Neutrophil (primary cell): ENCODE measurements around the gene ALPL.

Experiments used
- H3K27ac ChIP-seq: fragments of 200-600 bp; sonication (generic); 2 replicates; pipeline ENCODE4 v1.5.1; 2016; ENCODE audit warnings: mild to moderate bottlenecking, moderate library complexity
- H3K27me3 ChIP-seq: fragments of 200-600 bp; sonication (generic); 2 replicates; pipeline ENCODE4 v1.6.0; 2016; ENCODE audit warnings: mild to moderate bottlenecking
- H3K36me3 ChIP-seq: fragments of 200-600 bp; sonication (generic); 2 replicates; pipeline ENCODE4 v1.5.1; 2017
- H3K4me1 ChIP-seq, 2 experiments: fragments of 200-600 bp in 1 of 2; sonication (generic) in 1 of 2; 1 replicate in 1 of 2; 2 replicates in 1 of 2; pipeline versions ENCODE4 v1.5.1 to v1.6.1; 2013 to 2016; ENCODE audit warnings: low read depth in 1 of 2, low read length in 1 of 2, mild to moderate bottlenecking in 1 of 2, moderate library complexity in 1 of 2; ENCODE audit not compliant: control insufficient read depth in 1 of 2, insufficient read depth in 1 of 2
- H3K4me3 ChIP-seq, 2 experiments: fragments of 200-600 bp in 1 of 2; sonication (generic) in 1 of 2; 1 replicate in 1 of 2; 2 replicates in 1 of 2; pipeline ENCODE4 v1.5.1; 2013 to 2016; ENCODE audit warnings: low read depth in 1 of 2, low read length in 1 of 2, mild to moderate bottlenecking in 1 of 2, moderate library complexity in 1 of 2
- H3K9me3 ChIP-seq: fragments of 200-600 bp; sonication (generic); 2 replicates; pipeline ENCODE4 v1.5.1; 2016
- CTCF ChIP-seq: fragments of 200-600 bp; sonication (generic); IDR thresholded peaks from 2 replicates; pipeline ENCODE4 v1.5.1; 2016; ENCODE audit warnings: antibody characterized with exemption

ALPL gene

GRCh38 chr1:21623410-21623961 lies 114.3 kb downstream of the ALPL start:
- Histone ChIP-seq H3K36me3 (no peaks in the 10 kb centered on the region), H3K27me3 (peaks cover 65% of the 10 kb centered on the region), H3K4me1 (no peaks in the 10 kb centered on the region), H3K4me3 (no peak overlapping the region), H3K9me3 (no peaks in the 10 kb centered on the region), H3K27ac (no peak overlapping the region)
- TF ChIP-seq CTCF = no peak

- Histone ChIP-seq H3K27ac (no peak overlapping the region), H3K27me3 (peaks cover 65% of the 10 kb centered on the region), H3K4me1 (no peaks in the 10 kb centered on the region), H3K4me3 (no peak overlapping the region), H3K36me3 (no peaks in the 10 kb centered on the region), H3K9me3 (no peaks in the 10 kb centered on the region)
- no peak for TF ChIP-seq CTCF
Measured at GRCh38 chr1:21624571-21625389, 115.6 kb downstream of the ALPL start.

- no peaks in the 10 kb centered on the region for H3K4me1 ChIP-seq
- TF ChIP-seq CTCF = no peak
- no peaks in the 10 kb centered on the region for H3K36me3 ChIP-seq
- no peak overlapping the region for H3K4me3 ChIP-seq
- H3K9me3 ChIP-seq = no peaks in the 10 kb centered on the region
- no peak overlapping the region for H3K27ac ChIP-seq
- peaks cover 63% of the 10 kb centered on the region for H3K27me3 ChIP-seq
Measured at GRCh38 chr1:21625390-21626190, 116.4 kb downstream of the ALPL start.

- TF ChIP-seq CTCF = no peak
- Histone ChIP-seq H3K4me3 (no peak overlapping the region), H3K36me3 (no peaks in the 10 kb centered on the region), H3K27me3 (peaks cover 50% of the 10 kb centered on the region), H3K27ac (no peak overlapping the region), H3K4me1 (no peaks in the 10 kb centered on the region), H3K9me3 (no peaks in the 10 kb centered on the region)
Measured at GRCh38 chr1:21626921-21627339, 117.7 kb downstream of the ALPL start.
